Tibial nerve (tissue), 3 donors: Measurements from ENCODE around the gene EGLN2.
"Not testable (repeated sequence)": the region's sequence is repeated elsewhere in the genome, so short reads cannot be mapped to it uniquely, and the experiment has no call there.

Experiments
- EP300 ChIP-seq, 2 donors: sonication (generic); formaldehyde crosslinking; IDR thresholded peaks; one replicate each; pipeline ENCODE4 v1.6.1; 2017; ENCODE audit warnings: antibody characterized with exemption in 2 of 2, mild to moderate bottlenecking in 1 of 2
- POLR2A ChIP-seq, 2 donors: fragments of 450-650 bp; IDR thresholded peaks; one replicate each; pipeline ENCODE4 v1.6.1; 2017; ENCODE audit warnings: antibody characterized with exemption in 2 of 2, mild to moderate bottlenecking in 2 of 2, moderate library complexity in 2 of 2

DNA sequence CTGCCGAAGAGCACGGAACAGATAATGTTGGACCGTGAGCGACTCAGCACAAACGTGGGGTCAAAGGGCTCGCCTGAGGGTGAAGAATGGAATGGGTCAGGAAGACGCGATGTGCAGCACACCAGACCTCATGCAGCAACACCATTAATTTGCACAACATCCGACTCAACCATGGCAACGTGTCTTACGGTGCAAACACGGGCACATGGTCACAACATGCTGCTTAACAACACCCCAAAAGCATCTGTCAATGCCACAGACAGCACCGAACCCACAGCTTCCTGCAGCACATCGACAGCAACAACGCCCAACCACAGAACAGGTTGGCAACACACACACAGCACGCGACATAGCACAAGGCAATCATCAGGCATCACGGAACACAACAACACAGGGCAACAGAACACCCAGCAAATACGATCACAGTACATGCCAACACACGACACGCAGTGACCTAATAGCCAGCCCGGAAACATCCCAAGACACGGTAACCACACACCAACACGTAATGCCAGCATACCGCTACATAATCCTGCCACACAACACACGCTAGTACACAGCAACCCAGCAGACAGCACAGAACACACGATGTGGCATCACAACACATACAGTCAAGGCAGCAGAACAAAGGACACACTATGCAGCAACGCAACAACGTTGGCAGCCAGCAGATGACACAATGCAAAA, 27.9 kb downstream of the EGLN2 start:
- not testable (repeated sequence) for TF ChIP-seq EP300, POLR2A (IDR thresholded peaks at IDR 0.05)
